Liver (tissue), 9 donors: Measurements from ENCODE around the gene ECI2. TPM values are rescaled to one million over a fixed set of nuclear protein-coding genes. Genes with fewer than 3 reads are reported as not detected.

Experiments used
- DNase-seq: peaks from one replicate; pipeline ENCODE4 v3.0.0-alpha.2; 2017; ENCODE audit warnings: low spot score
- H3K27ac ChIP-seq, 2 donors: one replicate each; pipeline ENCODE4 v1.7.0; 2013; ENCODE audit warnings: inconsistent platforms in 2 of 2, low read length in 2 of 2, control low read depth in 1 of 2, low read depth in 1 of 2, mild to moderate bottlenecking in 1 of 2
- H3K27me3 ChIP-seq, 4 donors: one replicate each; pipeline versions ENCODE4 v1.6.1 to v1.7.0; 2013; ENCODE audit warnings: low read length in 3 of 4, inconsistent platforms in 1 of 4, mild to moderate bottlenecking in 1 of 4, moderate library complexity in 1 of 4; ENCODE audit not compliant: control insufficient read depth in 4 of 4, insufficient read depth in 4 of 4
- H3K36me3 ChIP-seq, 4 donors: one replicate each; pipeline versions ENCODE4 v1.6.1 to v1.7.0; 2013; ENCODE audit warnings: low read length in 3 of 4, mild to moderate bottlenecking in 3 of 4, low read depth in 1 of 4, moderate library complexity in 1 of 4; ENCODE audit not compliant: control insufficient read depth in 4 of 4, insufficient read depth in 3 of 4
- H3K4me1 ChIP-seq, 4 donors: one replicate each; pipeline versions ENCODE4 v1.6.1 to v1.7.0; 2013; ENCODE audit warnings: low read length in 3 of 4, mild to moderate bottlenecking in 3 of 4, moderate library complexity in 1 of 4; ENCODE audit not compliant: control insufficient read depth in 4 of 4, insufficient read depth in 4 of 4
- H3K4me3 ChIP-seq, 3 donors: one replicate each; pipeline versions ENCODE4 v1.6.1 to v1.7.0; 2013; ENCODE audit warnings: low read length in 3 of 3, control low read depth in 1 of 3, low read depth in 1 of 3, mild to moderate bottlenecking in 1 of 3
- H3K9ac ChIP-seq, 2 donors: one replicate each; pipeline ENCODE4 v1.7.0; 2013; ENCODE audit warnings: low read length in 2 of 2, mild to moderate bottlenecking in 2 of 2, moderate library complexity in 2 of 2, control low read depth in 1 of 2, low read depth in 1 of 2
- H3K9me3 ChIP-seq, 4 donors: one replicate each; pipeline versions ENCODE4 v1.6.1 to v1.7.0; 2013; ENCODE audit warnings: low read length in 3 of 4; ENCODE audit not compliant: control insufficient read depth in 4 of 4
- EGR1 ChIP-seq, 2 donors: IDR thresholded peaks; 2 replicates each; pipeline ENCODE4 v1.6.1; 2016 to 2018; ENCODE audit warnings: antibody characterized with exemption in 2 of 2, low read depth in 2 of 2
- FOXA1 ChIP-seq: IDR thresholded peaks from 2 replicates; pipeline ENCODE4 v1.6.1; 2016; ENCODE audit warnings: antibody characterized with exemption
- FOXA2 ChIP-seq: IDR thresholded peaks from 2 replicates; pipeline ENCODE4 v1.6.1; 2016; ENCODE audit warnings: antibody characterized with exemption
- HNF4A ChIP-seq, 2 donors: conservative IDR thresholded peaks; 2 replicates each; pipeline ENCODE4 v1.6.1; 2016; ENCODE audit warnings: antibody characterized with exemption in 2 of 2, mild to moderate bottlenecking in 2 of 2
- HNF4G ChIP-seq: IDR thresholded peaks from 2 replicates; pipeline ENCODE4 v1.6.1; 2016; ENCODE audit warnings: antibody characterized with exemption
- JUND ChIP-seq, 2 donors: IDR thresholded peaks; 2 replicates each; pipeline ENCODE4 v1.6.1; 2016; ENCODE audit warnings: antibody characterized with exemption in 2 of 2
- NR2F2 ChIP-seq: IDR thresholded peaks from 2 replicates; pipeline ENCODE4 v1.6.1; 2016; ENCODE audit warnings: antibody characterized with exemption
- RAD21 ChIP-seq, 2 donors: IDR thresholded peaks; 2 replicates each; pipeline ENCODE4 v1.6.1; 2016; ENCODE audit warnings: antibody characterized with exemption in 2 of 2, mild to moderate bottlenecking in 2 of 2
- SP1 ChIP-seq: IDR thresholded peaks from 2 replicates; pipeline ENCODE4 v1.6.1; 2018; ENCODE audit warnings: antibody characterized with exemption, mild to moderate bottlenecking
- WGBS: extraction: QIAGEN DNeasy Blood & Tissue Kit; methylation state at CpG from one replicate; pipeline ENCODE4 v1.1.7; 2013; 5-methylcytosine and 5-hydroxymethylcytosine counted together
- polyA plus RNA-seq, 2 donors: library from polyadenylated mRNA; stranded (reverse) in 1 of 2; unstranded in 1 of 2; fragments of 200-250 nt in 1 of 2; fragments of >200 nt in 1 of 2; fragmentation: Nextera tagmentation in 1 of 2; extraction: Ambion mirVana in 1 of 2; gene quantifications; one replicate each; pipeline versions ENCODE4 v1.2.1 to v1.2.3, GENCODE V29; 2013 to 2015
- total RNA-seq, 2 donors: library from RNA; depleted of rRNA; stranded (reverse); fragments of >200 nt; gene quantifications; one replicate each; pipeline ENCODE4 v1.2.3, GENCODE V29; 2014
- TF ChIP-seq, protein P1 (sequence below): IDR thresholded peaks from 2 replicates; pipeline ENCODE4 v1.6.1; 2016; ENCODE audit warnings: antibody characterized with exemption
- TF ChIP-seq, protein P2 (sequence below): IDR thresholded peaks from 2 replicates; pipeline ENCODE4 v1.6.1; 2016; ENCODE audit warnings: antibody characterized with exemption
- TF ChIP-seq, protein P3 (sequence below): IDR thresholded peaks from 2 replicates; pipeline ENCODE4 v1.6.1; 2016; ENCODE audit warnings: antibody characterized with exemption, mild to moderate bottlenecking
- donor health status: healthy.
- donor health status: healthy.
- donor health status: healthy.
- donor health status: healthy.
- donor health status: healthy.

Gene ECI2
- total and polyA plus RNA-seq, 4 donors = 79.5 to 158 (median 126) TPM

DNA sequence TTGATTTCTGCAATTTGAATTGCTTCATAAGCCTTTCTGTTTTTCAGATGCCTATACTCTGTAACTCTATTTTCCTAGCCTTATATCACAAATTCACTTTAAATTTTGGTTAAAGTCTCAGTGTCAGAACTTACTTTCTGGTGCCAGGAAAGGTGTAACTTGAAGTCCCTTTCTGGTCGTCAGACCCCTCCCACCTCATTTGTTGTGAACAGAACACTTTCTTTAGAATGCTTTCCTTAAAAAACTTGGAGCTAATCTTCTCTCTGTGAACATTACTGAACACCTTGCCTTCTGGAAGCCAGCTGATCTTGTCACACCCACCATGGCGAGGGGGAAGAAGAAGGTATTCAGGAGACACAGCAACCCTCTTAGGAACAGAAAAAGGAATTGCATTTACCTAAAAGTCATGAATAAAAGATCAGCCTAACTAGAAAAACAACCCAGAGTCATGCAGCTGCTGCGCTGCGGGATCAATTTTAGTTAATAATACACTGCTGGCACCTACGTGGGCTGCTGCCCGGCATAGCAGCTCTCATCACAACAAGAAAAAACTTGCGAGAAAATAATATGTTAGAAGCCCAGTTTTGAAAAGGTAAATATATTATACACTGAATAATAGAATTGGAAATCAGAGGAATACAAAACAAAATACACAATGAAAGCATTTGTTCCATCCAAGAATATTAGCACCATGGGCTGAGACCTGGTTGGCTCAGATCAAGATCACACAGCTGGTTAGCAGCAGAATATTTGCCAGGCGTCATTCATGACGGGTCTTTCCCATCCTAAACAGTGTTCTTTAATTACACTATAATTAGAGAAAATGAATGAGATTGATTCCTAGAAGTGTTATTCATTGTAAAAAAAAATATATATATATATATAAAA, 50.7 kb downstream of the ECI2 start (continued):
- TF ChIP-seq FOXA1 (no peak), JUND (IDR thresholded peaks at IDR 0.05) (no peak), NR2F2 (no peak), HNF4G (no peak), EGR1 (IDR thresholded peaks at IDR 0.05; ENCODE audit: low read depth in 2 of 2) (no peak), HNF4A (conservative IDR thresholded peaks at IDR 0.05) (no peak), FOXA2 (no peak)
- TF ChIP-seq, protein P1, sequence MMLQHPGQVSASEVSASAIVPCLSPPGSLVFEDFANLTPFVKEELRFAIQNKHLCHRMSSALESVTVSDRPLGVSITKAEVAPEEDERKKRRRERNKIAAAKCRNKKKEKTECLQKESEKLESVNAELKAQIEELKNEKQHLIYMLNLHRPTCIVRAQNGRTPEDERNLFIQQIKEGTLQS = no peak

DNA sequence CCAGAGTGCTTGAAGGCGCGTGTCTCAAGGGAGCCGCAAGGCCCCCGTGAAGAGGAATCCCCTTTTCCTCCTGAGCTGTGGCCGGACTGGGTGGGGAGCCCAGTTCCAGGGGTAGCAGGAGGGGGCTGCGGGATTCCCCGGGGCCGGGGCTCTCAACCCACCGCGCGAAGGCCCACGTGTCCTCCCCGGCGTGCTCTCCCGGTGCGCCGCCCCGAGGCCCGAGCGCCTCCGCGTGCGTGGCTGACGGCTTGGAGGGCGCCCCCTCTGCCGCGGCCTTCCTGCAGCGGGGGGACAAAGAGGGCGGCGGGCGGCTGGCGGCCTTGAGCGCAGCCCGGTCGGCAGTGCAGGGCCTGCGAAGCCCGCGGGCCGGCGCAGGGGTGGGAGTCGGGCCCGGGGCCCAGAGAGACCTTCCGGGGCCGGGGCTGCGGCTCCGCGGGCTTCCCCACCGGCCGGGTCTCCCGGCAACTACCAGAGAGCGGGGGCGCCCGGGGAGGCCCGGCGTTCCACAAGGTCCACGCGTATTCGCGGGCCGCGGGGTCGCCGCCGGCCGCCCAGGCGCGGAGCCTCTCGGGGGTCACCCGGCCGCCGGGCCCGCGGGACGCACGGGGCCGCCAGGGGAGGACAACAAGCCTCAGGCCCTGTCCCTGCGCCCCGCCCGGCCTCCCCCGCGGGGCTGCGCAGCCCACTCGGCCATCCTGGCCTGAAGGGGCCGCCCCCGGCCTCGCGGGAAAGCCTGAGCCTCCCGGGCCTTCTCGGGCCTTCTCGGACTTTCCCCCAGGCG, 56.5 kb downstream of the ECI2 start, which contains the start of gene FAM217A:
Gene FAM217A (minus strand): TSS at position 447 of the 781 bp plus-strand sequence. CDS start 1,723 bp downstream, outside the sequence.
- no peak within 1 kb of the TSS for H3K4me3 ChIP-seq
- DNase-seq = no peak
- no peak within 1 kb of the TSS for H3K27ac ChIP-seq
- no peak within 1 kb of the TSS for H3K9ac ChIP-seq
- H3K27me3 ChIP-seq = no peaks in the 10 kb centered on the region
- H3K36me3 ChIP-seq = no peaks in the 10 kb centered on the region
- TF ChIP-seq, protein P2, sequence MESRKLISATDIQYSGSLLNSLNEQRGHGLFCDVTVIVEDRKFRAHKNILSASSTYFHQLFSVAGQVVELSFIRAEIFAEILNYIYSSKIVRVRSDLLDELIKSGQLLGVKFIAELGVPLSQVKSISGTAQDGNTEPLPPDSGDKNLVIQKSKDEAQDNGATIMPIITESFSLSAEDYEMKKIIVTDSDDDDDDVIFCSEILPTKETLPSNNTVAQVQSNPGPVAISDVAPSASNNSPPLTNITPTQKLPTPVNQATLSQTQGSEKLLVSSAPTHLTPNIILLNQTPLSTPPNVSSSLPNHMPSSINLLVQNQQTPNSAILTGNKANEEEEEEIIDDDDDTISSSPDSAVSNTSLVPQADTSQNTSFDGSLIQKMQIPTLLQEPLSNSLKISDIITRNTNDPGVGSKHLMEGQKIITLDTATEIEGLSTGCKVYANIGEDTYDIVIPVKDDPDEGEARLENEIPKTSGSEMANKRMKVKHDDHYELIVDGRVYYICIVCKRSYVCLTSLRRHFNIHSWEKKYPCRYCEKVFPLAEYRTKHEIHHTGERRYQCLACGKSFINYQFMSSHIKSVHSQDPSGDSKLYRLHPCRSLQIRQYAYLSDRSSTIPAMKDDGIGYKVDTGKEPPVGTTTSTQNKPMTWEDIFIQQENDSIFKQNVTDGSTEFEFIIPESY = no peak
- no peak for TF ChIP-seq FOXA2
- TF ChIP-seq, protein P3, sequence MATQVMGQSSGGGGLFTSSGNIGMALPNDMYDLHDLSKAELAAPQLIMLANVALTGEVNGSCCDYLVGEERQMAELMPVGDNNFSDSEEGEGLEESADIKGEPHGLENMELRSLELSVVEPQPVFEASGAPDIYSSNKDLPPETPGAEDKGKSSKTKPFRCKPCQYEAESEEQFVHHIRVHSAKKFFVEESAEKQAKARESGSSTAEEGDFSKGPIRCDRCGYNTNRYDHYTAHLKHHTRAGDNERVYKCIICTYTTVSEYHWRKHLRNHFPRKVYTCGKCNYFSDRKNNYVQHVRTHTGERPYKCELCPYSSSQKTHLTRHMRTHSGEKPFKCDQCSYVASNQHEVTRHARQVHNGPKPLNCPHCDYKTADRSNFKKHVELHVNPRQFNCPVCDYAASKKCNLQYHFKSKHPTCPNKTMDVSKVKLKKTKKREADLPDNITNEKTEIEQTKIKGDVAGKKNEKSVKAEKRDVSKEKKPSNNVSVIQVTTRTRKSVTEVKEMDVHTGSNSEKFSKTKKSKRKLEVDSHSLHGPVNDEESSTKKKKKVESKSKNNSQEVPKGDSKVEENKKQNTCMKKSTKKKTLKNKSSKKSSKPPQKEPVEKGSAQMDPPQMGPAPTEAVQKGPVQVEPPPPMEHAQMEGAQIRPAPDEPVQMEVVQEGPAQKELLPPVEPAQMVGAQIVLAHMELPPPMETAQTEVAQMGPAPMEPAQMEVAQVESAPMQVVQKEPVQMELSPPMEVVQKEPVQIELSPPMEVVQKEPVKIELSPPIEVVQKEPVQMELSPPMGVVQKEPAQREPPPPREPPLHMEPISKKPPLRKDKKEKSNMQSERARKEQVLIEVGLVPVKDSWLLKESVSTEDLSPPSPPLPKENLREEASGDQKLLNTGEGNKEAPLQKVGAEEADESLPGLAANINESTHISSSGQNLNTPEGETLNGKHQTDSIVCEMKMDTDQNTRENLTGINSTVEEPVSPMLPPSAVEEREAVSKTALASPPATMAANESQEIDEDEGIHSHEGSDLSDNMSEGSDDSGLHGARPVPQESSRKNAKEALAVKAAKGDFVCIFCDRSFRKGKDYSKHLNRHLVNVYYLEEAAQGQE = no peak
- TF ChIP-seq RAD21 (IDR thresholded peaks at IDR 0.05) = no peak
- no peak for TF ChIP-seq JUND (IDR thresholded peaks at IDR 0.05)
- TF ChIP-seq FOXA1 = no peak
- TF ChIP-seq HNF4A (conservative IDR thresholded peaks at IDR 0.05) = no peak
- no peak for TF ChIP-seq SP1
- no peak for TF ChIP-seq EGR1 (IDR thresholded peaks at IDR 0.05; ENCODE audit: low read depth in 2 of 2)
- WGBS = 58% methylated on average over 91 of the region's 91 CpGs
- H3K4me1 ChIP-seq = peaks cover 0 to 6% (median 0%) of the 10 kb centered on the region in 4 donors
- H3K9me3 ChIP-seq = no peaks in the 10 kb centered on the region
